Fibroblast of peridontal ligament (primary cell): Measurements from ENCODE around the gene MTERF4.
"Not testable (repeated sequence)": the region's sequence is repeated elsewhere in the genome, so short reads cannot be mapped to it uniquely, and the experiment has no call there.

Experiments used
- DNase-seq: peaks from one replicate; pipeline ENCODE4 v3.0.0-alpha.2; 2010; ENCODE audit errors: extremely low read depth

The MTERF4 gene

GRCh38 chr2:241111440-241111805 is 9.3 kb upstream of the MTERF4 start:
- no peak for DNase-seq

- no peak for DNase-seq
Measured at GRCh38 chr2:241110607-241111439, 8.7 kb upstream of the MTERF4 start.

DNA sequence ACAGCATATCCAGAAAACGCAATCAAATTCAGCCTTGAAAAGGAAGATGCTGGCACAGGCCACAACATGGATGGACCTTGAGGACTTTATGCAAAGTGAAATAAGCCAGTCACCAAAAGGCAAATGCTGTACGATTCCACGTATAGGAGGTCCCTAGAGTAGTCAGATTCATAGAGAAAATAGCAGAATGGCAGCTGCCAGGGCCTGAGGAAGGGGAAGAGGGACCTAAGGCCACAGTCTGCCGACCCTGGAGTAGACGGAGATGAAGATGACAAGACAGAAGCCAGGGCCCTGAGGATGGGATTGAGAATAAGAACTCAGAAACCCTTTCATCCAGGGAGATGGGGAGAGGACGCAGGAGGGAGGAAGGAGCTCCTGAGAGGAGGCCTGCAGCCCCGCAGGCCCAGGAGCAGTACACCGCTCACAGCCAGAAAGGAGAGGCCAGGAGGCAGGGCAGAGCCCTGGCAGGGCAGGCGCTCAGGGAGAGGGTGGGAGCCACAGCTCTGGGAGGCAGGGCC is 8.1 kb upstream of the MTERF4 start:
- DNase-seq, result no peak

DNA sequence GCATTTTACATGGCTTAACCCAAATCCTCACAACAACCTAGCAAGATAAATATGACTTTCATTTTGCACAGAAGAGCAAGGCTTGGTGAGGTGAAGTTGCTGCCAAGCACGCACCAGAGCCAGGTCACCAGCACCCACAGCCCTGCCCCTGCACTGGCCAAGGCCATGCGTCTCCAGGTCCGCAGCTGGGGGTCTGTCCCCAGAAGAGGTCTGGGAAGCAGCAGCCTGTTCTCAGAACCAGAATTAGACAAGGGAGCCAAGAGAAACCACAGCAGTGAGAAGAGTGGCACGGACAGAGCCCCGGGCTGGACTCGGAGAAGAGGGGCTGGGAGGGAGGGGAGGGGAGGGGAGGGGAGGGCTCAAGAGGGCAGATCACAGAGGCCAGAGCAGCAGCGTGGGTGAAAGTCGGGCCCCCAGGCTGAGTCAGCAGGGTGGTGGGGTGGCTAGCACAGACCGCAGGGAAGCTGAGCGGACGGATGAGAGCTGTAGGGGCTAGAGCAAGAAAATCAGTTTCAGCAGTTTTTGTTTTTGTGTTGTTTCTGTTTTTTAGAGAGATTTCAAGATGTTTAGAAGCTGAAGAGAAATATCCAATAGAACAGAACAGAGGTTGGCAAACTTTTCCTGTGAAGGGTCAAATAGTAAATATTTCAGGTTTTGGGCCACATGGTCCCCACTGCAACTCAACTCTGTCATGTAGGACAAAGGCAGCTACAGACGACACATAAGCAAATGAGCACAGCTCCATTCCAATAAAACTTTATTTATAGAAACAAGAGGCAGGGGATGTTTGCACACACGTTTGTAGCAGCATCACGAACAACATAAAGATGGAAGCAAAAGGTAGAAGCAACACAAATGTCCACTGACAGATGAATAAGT is 7.4 kb upstream of the MTERF4 start:
- DNase-seq, result no peak

GRCh38 chr2:241108271-241109209 is 6.5 kb upstream of the MTERF4 start:
- no peak for DNase-seq

GRCh38 chr2:241107031-241107783 is 5.1 kb upstream of the MTERF4 start:
- DNase-seq, result no peak

- no peak for DNase-seq
Measured at GRCh38 chr2:241105641-241106040, 3.6 kb upstream of the MTERF4 start.

- DNase-seq, result not testable (repeated sequence)
Measured at GRCh38 chr2:241104611-241105010, 2.5 kb upstream of the MTERF4 start.

DNA sequence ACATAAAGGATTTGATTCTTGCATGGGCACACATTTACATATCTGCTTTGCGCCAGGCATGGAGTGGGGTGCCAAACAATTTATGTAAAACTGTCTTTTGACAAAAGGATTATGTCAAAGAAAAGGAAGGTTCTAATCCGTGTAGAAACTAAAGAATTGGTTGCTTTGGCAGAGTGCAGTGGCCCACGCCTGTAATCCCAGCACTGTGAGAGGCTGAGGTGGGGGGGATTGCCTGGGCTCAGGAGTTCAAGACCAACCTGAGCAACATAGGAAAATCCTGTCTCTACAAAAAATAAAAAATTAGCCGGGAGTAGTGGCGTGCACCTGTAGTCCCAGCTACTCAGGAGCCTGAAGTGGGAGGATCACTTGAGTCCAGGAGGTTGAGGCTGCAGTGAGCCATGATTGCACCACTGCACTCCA is 1.1 kb upstream of the MTERF4 start:
- DNase-seq, result no peak

DNA sequence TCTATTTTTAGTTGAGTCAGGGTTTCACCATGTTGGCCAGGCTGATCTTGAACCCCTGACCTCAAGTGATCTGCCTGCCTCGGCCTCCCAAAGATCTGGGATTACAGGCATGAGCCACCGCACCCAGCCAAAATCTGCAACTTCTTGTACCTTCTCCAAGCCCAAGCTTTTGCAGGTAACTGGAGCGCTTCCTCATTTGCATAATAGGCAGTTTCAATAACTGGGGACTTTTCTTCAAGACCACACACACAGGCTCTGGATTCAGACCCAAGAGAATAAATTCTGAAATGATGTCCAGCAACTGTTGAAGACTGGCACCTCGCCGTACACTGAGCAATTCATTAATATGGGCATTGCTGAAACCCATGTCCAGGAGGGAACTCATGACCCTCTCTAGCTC is 2.8 kb downstream of the MTERF4 start:
- DNase-seq, result no peak

DNA sequence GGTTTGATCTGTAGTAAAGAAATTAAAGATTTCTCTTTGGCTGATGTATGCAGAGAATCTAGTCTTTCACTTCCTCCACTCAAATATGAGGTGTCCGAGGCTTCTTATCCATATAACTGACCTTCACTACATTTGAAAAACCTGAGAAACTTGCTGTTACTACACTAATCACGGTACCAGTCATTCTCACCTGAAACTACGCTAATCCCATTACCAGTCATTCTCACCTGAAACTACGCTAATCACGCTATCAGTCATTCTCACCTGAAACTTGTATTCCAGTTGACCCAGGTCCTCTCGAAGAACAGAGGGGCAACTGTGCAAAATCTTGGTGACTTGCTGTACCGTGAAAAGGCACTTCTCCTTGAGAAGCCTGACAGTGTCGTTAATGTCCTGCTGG is 5.1 kb downstream of the MTERF4 start:
- no peak for DNase-seq

DNA sequence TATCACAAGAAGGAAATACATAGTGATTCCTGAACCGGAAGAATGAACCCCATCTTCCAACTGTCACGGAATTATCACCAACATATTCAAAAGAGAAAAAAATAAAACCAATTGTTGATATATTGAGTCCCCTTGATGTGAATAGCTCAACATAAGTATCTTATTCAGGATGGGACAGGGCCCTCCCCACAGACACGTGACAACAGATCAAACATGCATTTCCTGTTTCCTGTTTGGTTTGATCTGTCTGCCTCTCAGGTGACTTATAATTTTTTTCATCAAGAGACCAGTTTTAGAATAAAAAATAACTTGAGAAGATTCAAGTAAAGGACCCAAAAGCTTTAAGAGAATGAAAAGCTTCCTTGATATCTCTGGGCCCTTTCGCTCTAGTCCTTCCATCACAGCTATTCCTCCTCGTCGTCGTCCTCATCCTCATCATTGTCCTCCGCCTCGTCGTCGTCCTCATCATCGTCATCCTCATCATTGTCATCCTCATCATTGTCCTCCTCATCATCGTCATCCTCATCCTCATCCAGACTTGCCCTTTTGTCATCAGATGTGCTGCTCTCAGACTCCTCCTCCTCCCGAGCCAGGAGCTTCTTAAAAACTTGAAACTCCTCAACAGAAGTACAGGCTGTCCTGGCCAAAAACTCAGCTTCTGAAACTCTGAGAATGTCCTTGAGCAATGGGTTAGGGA is 6.3 kb downstream of the MTERF4 start:
- no peak for DNase-seq

GRCh38 chr2:241094924-241095420 is 7.1 kb downstream of the MTERF4 start:
- no peak for DNase-seq

- no peak for DNase-seq
Measured at GRCh38 chr2:241094172-241094571, 7.9 kb downstream of the MTERF4 start.

GRCh38 chr2:241093133-241093781 is 8.8 kb downstream of the MTERF4 start:
- DNase-seq, result not testable (repeated sequence)

DNA sequence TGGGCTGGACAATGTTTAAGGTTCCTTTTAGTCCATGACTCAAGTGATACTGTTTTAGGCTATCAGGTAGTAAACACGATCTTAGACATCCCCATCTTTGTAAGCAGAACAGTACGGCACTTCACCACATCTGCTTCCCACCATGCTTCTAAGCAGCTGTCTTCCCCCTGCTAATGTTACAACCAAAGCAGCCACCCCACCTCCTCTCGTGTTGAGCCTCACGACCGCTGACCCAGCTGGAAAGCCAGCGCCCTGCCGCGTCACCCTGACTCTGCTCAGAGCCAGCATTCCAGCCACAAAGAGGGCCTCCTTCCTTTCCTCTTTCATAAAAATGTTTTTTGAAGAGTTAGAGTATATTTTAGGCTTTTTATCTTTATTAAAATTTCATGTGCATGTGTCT is 9.4 kb downstream of the MTERF4 start:
- DNase-seq, result no peak

- no peak for DNase-seq
Measured at GRCh38 chr2:241091734-241092445, 10.2 kb downstream of the MTERF4 start.

GRCh38 chr2:241091201-241091600 is 10.9 kb downstream of the MTERF4 start:
- DNase-seq, result no peak
